ENCODE measurements around the gene ADARB2.

Gene ADARB2

GRCh38 chr10:1609648-1609970 lies 127.7 kb downstream of the ADARB2 start:
- DNase-seq: no peak

GRCh38 chr10:1608851-1609647 lies 128.3 kb downstream of the ADARB2 start:
- DNase-seq: no peak

GRCh38 chr10:1608408-1608807 lies 128.9 kb downstream of the ADARB2 start:
- no peak for DNase-seq

- no peak for DNase-seq
These were observed 129.9 kb downstream of the ADARB2 start for GRCh38 chr10:1607466-1607865.

- DNase-seq: no peak
These were observed 131.1 kb downstream of the ADARB2 start for GRCh38 chr10:1605999-1606940.

- DNase-seq: no peak
These were observed 132.2 kb downstream of the ADARB2 start for GRCh38 chr10:1605121-1605520.

GRCh38 chr10:1604246-1604645 lies 133.1 kb downstream of the ADARB2 start:
- DNase-seq: no peak

- DNase-seq: no peak
These were observed 134.1 kb downstream of the ADARB2 start for GRCh38 chr10:1603181-1603580.

- DNase-seq: no peak
These were observed 135.3 kb downstream of the ADARB2 start for GRCh38 chr10:1602037-1602484.

- no peak for DNase-seq
These were observed 135.9 kb downstream of the ADARB2 start for GRCh38 chr10:1601406-1601805.

- no peak for DNase-seq
These were observed 136.5 kb downstream of the ADARB2 start for GRCh38 chr10:1600861-1601260.

- DNase-seq: no peak
These were observed 138.8 kb downstream of the ADARB2 start for GRCh38 chr10:1598393-1599153.

GRCh38 chr10:1597370-1598146 lies 139.8 kb downstream of the ADARB2 start:
- DNase-seq: no peak

- no peak for DNase-seq
These were observed 140.7 kb downstream of the ADARB2 start for GRCh38 chr10:1596482-1597099.

- no peak for DNase-seq
These were observed 141.6 kb downstream of the ADARB2 start for GRCh38 chr10:1595726-1596125.

GRCh38 chr10:1595242-1595600 lies 142.1 kb downstream of the ADARB2 start:
- DNase-seq: no peak

GRCh38 chr10:1594372-1595241 lies 142.7 kb downstream of the ADARB2 start:
- DNase-seq: no peak

GRCh38 chr10:1591742-1592141 lies 145.6 kb downstream of the ADARB2 start:
- no peak for DNase-seq

- no peak for DNase-seq
These were observed 146.3 kb downstream of the ADARB2 start for GRCh38 chr10:1591045-1591444.

GRCh38 chr10:1589257-1589656 lies 148.1 kb downstream of the ADARB2 start:
- no peak for DNase-seq

- DNase-seq: no peak
These were observed 154.6 kb downstream of the ADARB2 start for GRCh38 chr10:1582739-1583138.
